ENCODE measurements around the gene PIGS. TPM values are rescaled to one million over a fixed set of nuclear protein-coding genes. Genes with fewer than 3 reads are reported as not detected.

The PIGS gene
- polyA plus RNA-seq, 3 donors = 59.4 to 87.5 (median 84.9) TPM

GRCh38 chr17:28528327-28529012 is 42.9 kb downstream of the PIGS start:
- no peak overlapping the region for H3K27ac ChIP-seq (ENCODE audit: low read depth in 1 of 2, low read length in 2 of 2)
- intact Hi-C loops (cut with micrococcal nuclease) = no loop called here
- no peaks in the 10 kb centered on the region for H3K36me3 ChIP-seq (replicated peaks in 1 of 2; ENCODE audit: control insufficient read depth in 1 of 2, insufficient read depth in 2 of 2, low read length in 2 of 2)
- Mint-ChIP-seq H3K9me3 (no peaks in the 10 kb centered on the region), H3K4me1 (no peaks in the 10 kb centered on the region), H3K36me3 (no peaks in the 10 kb centered on the region), H3K4me3 (no peak overlapping the region), H3K27ac (no peak overlapping the region), H3K27me3 (ENCODE audit: low read depth in 3 of 3) (peaks cover 2 to 9% (median 6%) of the 10 kb centered on the region in 3 donors)
- no peak for TF ChIP-seq CTCF (IDR thresholded peaks at IDR 0.05)
- H3K4me1 ChIP-seq (ENCODE audit: control insufficient read depth in 1 of 2, insufficient read depth in 2 of 2, low read length in 2 of 2) = no peaks in the 10 kb centered on the region
- no peaks in the 10 kb centered on the region for H4K20me1 ChIP-seq (ENCODE audit: insufficient read depth, low read length)
- H3K79me2 ChIP-seq (ENCODE audit: insufficient read depth, low read length) = no peaks in the 10 kb centered on the region
- no peak overlapping the region for H2AFZ ChIP-seq (ENCODE audit: insufficient read depth, low read depth, low read length, poor library complexity, severe bottlenecking)
- no peaks in the 10 kb centered on the region for H3K9me3 ChIP-seq (replicated peaks in 1 of 2; ENCODE audit: control insufficient read depth in 1 of 2, insufficient read depth in 1 of 2, low read length in 2 of 2)
- H3K4me3 ChIP-seq (replicated peaks in 1 of 3; ENCODE audit: low read depth in 2 of 3, low read length in 3 of 3) = no peak overlapping the region
- no peaks in the 10 kb centered on the region for H3K27me3 ChIP-seq (ENCODE audit: control insufficient read depth in 2 of 2, insufficient read depth in 2 of 2, low read length in 2 of 2)
- WGBS (ENCODE audit: insufficient coverage) = 83% methylated on average over 6 of the region's 9 CpGs
- no peak for DNase-seq
- no peak overlapping the region for H3K9ac ChIP-seq (ENCODE audit: insufficient read depth, low read length, poor library complexity, severe bottlenecking)
- no peak overlapping the region for H3K4me2 ChIP-seq (replicated peaks; ENCODE audit: extremely low read depth, low read length, poor library complexity, severe bottlenecking)

- intact Hi-C loops (cut with micrococcal nuclease) = no loop called here
- Mint-ChIP-seq H3K4me1 (no peaks in the 10 kb centered on the region), H3K4me3 (no peak overlapping the region), H3K9me3 (no peaks in the 10 kb centered on the region), H3K27ac (peak overlapping the region in 1 of 7 donors; percentile 71), H3K36me3 (no peaks in the 10 kb centered on the region), H3K27me3 (ENCODE audit: low read depth in 3 of 3) (peaks cover 2 to 9% (median 8%) of the 10 kb centered on the region in 3 donors)
- H3K79me2 ChIP-seq (ENCODE audit: insufficient read depth, low read length) = no peaks in the 10 kb centered on the region
- no peak for DNase-seq
- no peak overlapping the region for H2AFZ ChIP-seq (ENCODE audit: insufficient read depth, low read depth, low read length, poor library complexity, severe bottlenecking)
- no peak overlapping the region for H3K9ac ChIP-seq (ENCODE audit: insufficient read depth, low read length, poor library complexity, severe bottlenecking)
- TF ChIP-seq CTCF (IDR thresholded peaks at IDR 0.05) = no peak
- 100% methylated on average over 2 of the region's 2 CpGs for WGBS (ENCODE audit: insufficient coverage)
- no peak overlapping the region for H3K4me2 ChIP-seq (replicated peaks; ENCODE audit: extremely low read depth, low read length, poor library complexity, severe bottlenecking)
- no peaks in the 10 kb centered on the region for H3K27me3 ChIP-seq (ENCODE audit: control insufficient read depth in 2 of 2, insufficient read depth in 2 of 2, low read length in 2 of 2)
- H3K4me1 ChIP-seq (ENCODE audit: control insufficient read depth in 1 of 2, insufficient read depth in 2 of 2, low read length in 2 of 2) = no peaks in the 10 kb centered on the region
- H3K9me3 ChIP-seq (replicated peaks in 1 of 2; ENCODE audit: control insufficient read depth in 1 of 2, insufficient read depth in 1 of 2, low read length in 2 of 2) = no peaks in the 10 kb centered on the region
- no peak overlapping the region for H3K27ac ChIP-seq (ENCODE audit: low read depth in 1 of 2, low read length in 2 of 2)
- H3K36me3 ChIP-seq (replicated peaks in 1 of 2; ENCODE audit: control insufficient read depth in 1 of 2, insufficient read depth in 2 of 2, low read length in 2 of 2) = no peaks in the 10 kb centered on the region
- no peaks in the 10 kb centered on the region for H4K20me1 ChIP-seq (ENCODE audit: insufficient read depth, low read length)
- H3K4me3 ChIP-seq (replicated peaks in 1 of 3; ENCODE audit: low read depth in 2 of 3, low read length in 3 of 3) = no peak overlapping the region
Measured at GRCh38 chr17:28527859-28528258, 43.5 kb downstream of the PIGS start.

Measured in CD14-positive monocyte (primary cell).